OCI-LY3 (cell line): ENCODE data around the gene OR12D2.

Experiments used
- CTCF ChIP-seq: fragments of 200-600, 300-600 bp; sonication (generic); IDR thresholded peaks from 2 replicates; pipeline ENCODE4 v1.5.1; 2014; ENCODE audit warnings: antibody characterized with exemption, low read length, low read depth
- EZH2phosphoT487 ChIP-seq: fragments of 200-600 bp; shearing (Covaris generic); IDR thresholded peaks from 2 replicates; pipeline ENCODE4 v1.6.1; 2018; ENCODE audit warnings: antibody characterized with exemption, mixed run types, low read depth

- no peak for TF ChIP-seq CTCF
- TF ChIP-seq EZH2phosphoT487 = no peak
Observed at GRCh38 chr6:29414588-29414987, 19.2 kb downstream of the OR12D2 start, which contains the start of gene OR12D1.
